Upper lobe of right lung (tissue), 1 donor: ENCODE measurements around the gene TTC34. TPM values are rescaled to one million over a fixed set of nuclear protein-coding genes. Genes with fewer than 3 reads are reported as not detected.
A peak's percentile ranks its signal among the peaks of the same experiment; 100 is the strongest.

Experiments used
- ATAC-seq: fragments of 200-7000 bp; cut with Tn5 transposase; one replicate; pipeline ENCODE4 v1.9.1; 2020; ENCODE audit warnings: mild to moderate bottlenecking, moderate library complexity
- DNase-seq: peaks from one replicate; pipeline ENCODE4 v3.0.0-alpha.2; 2020
- H3K27ac ChIP-seq: fragments of 200-600 bp; one replicate; pipeline ENCODE4 v1.8.0; 2022
- H3K27me3 ChIP-seq: fragments of 200-600 bp; one replicate; pipeline ENCODE4 v1.8.0; 2022; ENCODE audit warnings: mild to moderate bottlenecking
- H3K36me3 ChIP-seq: fragments of 200-600 bp; one replicate; pipeline ENCODE4 v1.8.0; 2022
- H3K4me1 ChIP-seq: fragments of 200-600 bp; one replicate; pipeline ENCODE4 v1.8.0; 2022
- H3K4me3 ChIP-seq: fragments of 200-600 bp; one replicate; pipeline ENCODE4 v1.8.0; 2022; ENCODE audit warnings: mild to moderate bottlenecking
- H3K9me3 ChIP-seq: fragments of 200-600 bp; one replicate; pipeline ENCODE4 v1.8.0; 2022
- CTCF ChIP-seq: fragments of 200-600 bp; IDR thresholded peaks from one replicate; pipeline ENCODE4 v1.8.0; 2022; ENCODE audit warnings: antibody characterized with exemption
- intact Hi-C: fragments of 100-400 bp; cut with DNase I; formaldehyde crosslinking; loops from one replicate; pipeline ENCODE4 v1.11.0; 2022
- total RNA-seq: library from RNA; stranded (reverse); fragmentation: NEBNext Ultra II Directional; extraction: Animal tissue kit (Norgen Biotek cat#: 25700); gene quantifications from one replicate; pipeline ENCODE4 v1.2.1, GENCODE V29; 2021
- donor health status: DM: no; HTN: yes; CAD: no; lungs with severe emphysema.

The TTC34 gene
- total RNA-seq, 1 donor from 2014 or later = 1.3 TPM

- Histone ChIP-seq H3K27ac (no peak overlapping the region), H3K27me3 (peaks cover 20% of the 10 kb centered on the region), H3K9me3 (no peaks in the 10 kb centered on the region), H3K4me3 (no peak overlapping the region), H3K36me3 (no peaks in the 10 kb centered on the region), H3K4me1 (peaks cover under 1% of the 10 kb centered on the region)
- TF ChIP-seq CTCF = no peak
- ATAC-seq = no peak
- peak; percentile 44 for DNase-seq
- intact Hi-C loops = no loop called here
Observed at GRCh38 chr1:2636733-2637132, 164.8 kb downstream of the TTC34 start.

- H3K4me1 ChIP-seq = no peaks in the 10 kb centered on the region
- no peaks in the 10 kb centered on the region for H3K36me3 ChIP-seq
- intact Hi-C loops = no loop called here
- H3K9me3 ChIP-seq = no peaks in the 10 kb centered on the region
- H3K4me3 ChIP-seq = no peak overlapping the region
- DNase-seq (peak; percentile 53), ATAC-seq (no peak)
- no peak for TF ChIP-seq CTCF
- no peak overlapping the region for H3K27ac ChIP-seq
- peaks cover 20% of the 10 kb centered on the region for H3K27me3 ChIP-seq
Observed at GRCh38 chr1:2635361-2636010, 166.0 kb downstream of the TTC34 start.

- no peaks in the 10 kb centered on the region for H3K4me1 ChIP-seq
- peaks cover 29% of the 10 kb centered on the region for H3K27me3 ChIP-seq
- intact Hi-C loops = no loop called here
- H3K36me3 ChIP-seq = no peaks in the 10 kb centered on the region
- DNase-seq (peak; percentile 61), ATAC-seq (no peak)
- no peak overlapping the region for H3K4me3 ChIP-seq
- no peak for TF ChIP-seq CTCF
- no peak overlapping the region for H3K27ac ChIP-seq
- no peaks in the 10 kb centered on the region for H3K9me3 ChIP-seq
Observed at GRCh38 chr1:2633936-2634491, 167.5 kb downstream of the TTC34 start.

- H3K27me3 ChIP-seq = peaks cover 35% of the 10 kb centered on the region
- H3K27ac ChIP-seq = no peak overlapping the region
- ATAC-seq (no peak), DNase-seq (peak; percentile 53)
- no peak overlapping the region for H3K4me3 ChIP-seq
- H3K9me3 ChIP-seq = no peaks in the 10 kb centered on the region
- H3K36me3 ChIP-seq = no peaks in the 10 kb centered on the region
- no peak for TF ChIP-seq CTCF
- intact Hi-C loops = no loop called here
- H3K4me1 ChIP-seq = no peaks in the 10 kb centered on the region
Observed at GRCh38 chr1:2633366-2633935, 168.0 kb downstream of the TTC34 start.

GRCh38 chr1:2632561-2633361, 168.7 kb downstream of the TTC34 start, which contains the start of gene MMEL1:
Gene MMEL1, minus strand, starts transcription at chr1:2633016. Its CDS starts 3,532 bp downstream, at chr1:2629484.
- Histone ChIP-seq H3K4me3 (no peak within 1 kb of the TSS), H3K9me3 (no peaks in the 10 kb centered on the region), H3K4me1 (no peaks in the 10 kb centered on the region), H3K36me3 (no peaks in the 10 kb centered on the region), H3K27ac (no peak within 1 kb of the TSS), H3K27me3 (peaks cover 42% of the 10 kb centered on the region)
- no peak for ATAC-seq
- DNase-seq = peak; percentile 60
- intact Hi-C loops = no loop called here
- no peak for TF ChIP-seq CTCF
